Upper lobe of left lung (tissue), 4 donors: Measurements from ENCODE around the gene SFXN1.

Experiments used
- CTCF ChIP-seq, 6 experiments: fragments of 450-650 bp in 4 of 6; fragments of 200-600 bp in 2 of 6; sonication (generic) in 2 of 6; IDR thresholded peaks; one replicate each; pipeline ENCODE4 v1.5.1; 2016 to 2019; ENCODE audit warnings: antibody characterized with exemption in 6 of 6
- POLR2A ChIP-seq, 4 donors: fragments of 450-650 bp; IDR thresholded peaks; one replicate each; pipeline ENCODE4 v1.5.1; 2016 to 2017; ENCODE audit warnings: antibody characterized with exemption in 4 of 4, mild to moderate bottlenecking in 2 of 4

- peak in 2 of 4 donors; percentile 18 to 78 for TF ChIP-seq POLR2A (IDR thresholded peaks at IDR 0.05)
- TF ChIP-seq CTCF (IDR thresholded peaks at IDR 0.05): no peak
These were observed at the start of gene SFXN1 for GRCh38 chr5:175478384-175479124.
